Activated CD4-positive, alpha-beta memory T cell treated with anti-CD3 and anti-CD28 coated beads, Interleukin-2, amount 10 ng/mL, durations not matched to agents 7 days and 5 days (primary cell): ENCODE results near the gene PRLR. TPM values are rescaled to one million over a fixed set of nuclear protein-coding genes. Genes with fewer than 3 reads are reported as not detected.
"Not testable (repeated sequence)": the region's sequence is repeated elsewhere in the genome, so short reads cannot be mapped to it uniquely, and the experiment has no call there.

Experiments
- CTCF ChIA-PET: fragments of 350-600 bp; sonication (Branson Sonifier 250); formaldehyde crosslinking; loops from one replicate; lab custom pipeline; 2021; ENCODE audit warnings: antibody characterized with exemption, inconsistent platforms; lab: Charles Lee
- POLR2A ChIA-PET: fragments of 350-600 bp; sonication (Branson Sonifier 250); formaldehyde crosslinking; loops from one replicate; lab custom pipeline; 2021; ENCODE audit warnings: antibody characterized with exemption; lab: Charles Lee
- DNase-seq: peaks from one replicate; pipeline ENCODE4 v3.0.0-alpha.2; 2020
- H3K27ac Mint-ChIP-seq: one replicate; pipeline ENCODE4 v1.8.0; 2021; ENCODE audit warnings: mild to moderate bottlenecking, mixed read lengths
- H3K27me3 Mint-ChIP-seq: one replicate; pipeline ENCODE4 v1.8.0; 2021; ENCODE audit warnings: mixed read lengths
- H3K36me3 Mint-ChIP-seq: one replicate; pipeline ENCODE4 v1.8.0; 2021; ENCODE audit warnings: low read depth, mixed read lengths
- H3K4me1 Mint-ChIP-seq: one replicate; pipeline ENCODE4 v1.8.0; 2021; ENCODE audit warnings: mixed read lengths
- H3K4me3 Mint-ChIP-seq: one replicate; pipeline ENCODE4 v1.8.0; 2021; ENCODE audit warnings: mild to moderate bottlenecking, mixed read lengths
- H3K9me3 Mint-ChIP-seq: one replicate; pipeline ENCODE4 v1.8.0; 2021; ENCODE audit warnings: mixed read lengths
- total RNA-seq, 2 experiments: library from RNA; stranded (reverse); gene quantifications; one replicate each; pipeline ENCODE4 v1.2.3, GENCODE V29; 2021

The PRLR gene
- total RNA-seq, 2 experiments from 2014 or later, result not detected

DNA sequence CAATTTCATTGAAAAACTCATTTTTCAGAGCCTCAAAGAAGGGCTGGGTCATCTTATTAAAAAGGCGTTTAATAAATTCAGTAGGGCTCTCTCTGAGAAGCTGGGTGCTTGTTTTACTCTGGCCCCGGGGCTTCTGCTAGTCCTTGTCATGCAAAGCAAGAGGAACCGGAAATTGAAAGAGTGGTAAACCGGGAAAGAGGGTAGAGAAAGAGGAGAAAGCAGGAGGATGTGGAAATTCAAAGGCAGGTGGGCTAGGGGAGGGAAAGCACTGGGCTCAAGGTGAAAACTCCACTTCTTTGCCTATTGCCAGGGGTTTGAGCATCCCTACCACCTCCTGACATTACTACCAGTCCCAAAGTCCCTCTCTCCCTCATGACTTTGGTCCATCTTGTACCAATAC is 118.0 kb downstream of the PRLR start:
- no peak for DNase-seq
- CTCF ChIA-PET, result no interaction called here
- H3K4me3 Mint-ChIP-seq, result no peak overlapping the region

GRCh38 chr5:35104550-35104949 is 125.7 kb downstream of the PRLR start:
- POLR2A ChIA-PET, CTCF ChIA-PET, H3K9me3 Mint-ChIP-seq: not testable (repeated sequence)

More for the DNA sequence above, 118.0 kb downstream of the PRLR start:
- H3K36me3 Mint-ChIP-seq, result no peaks in the 10 kb centered on the region
- H3K27me3 Mint-ChIP-seq, result peaks cover 9% of the 10 kb centered on the region
- no peaks in the 10 kb centered on the region for H3K4me1 Mint-ChIP-seq
- no peak overlapping the region for H3K27ac Mint-ChIP-seq
- no peaks in the 10 kb centered on the region for H3K9me3 Mint-ChIP-seq
- POLR2A ChIA-PET, result no interaction called here

GRCh38 chr5:35103637-35104299 is 126.5 kb downstream of the PRLR start:
- Mint-ChIP-seq H3K27ac (no peak overlapping the region), H3K36me3 (no peaks in the 10 kb centered on the region), H3K27me3 (peaks cover 3% of the 10 kb centered on the region), H3K4me3 (no peak overlapping the region), H3K4me1 (no peaks in the 10 kb centered on the region), H3K9me3 (no peaks in the 10 kb centered on the region)
- CTCF ChIA-PET, result no interaction called here
- POLR2A ChIA-PET, result no interaction called here
- DNase-seq, result no peak

More at GRCh38 chr5:35104550-35104949, 125.7 kb downstream of the PRLR start:
- DNase-seq, H3K27ac Mint-ChIP-seq, H3K36me3 Mint-ChIP-seq, H3K4me3 Mint-ChIP-seq, H3K27me3 Mint-ChIP-seq, H3K4me1 Mint-ChIP-seq: not testable (repeated sequence)

GRCh38 chr5:35101720-35102119 is 128.6 kb downstream of the PRLR start:
- H3K9me3 Mint-ChIP-seq, POLR2A ChIA-PET, H3K27ac Mint-ChIP-seq, H3K4me1 Mint-ChIP-seq, H3K4me3 Mint-ChIP-seq, CTCF ChIA-PET, DNase-seq, H3K36me3 Mint-ChIP-seq, H3K27me3 Mint-ChIP-seq: not testable (repeated sequence)

- ChIA-PET CTCF (interaction anchor here (1.3 kb wide), 1 partner anchor 97 kb away, joined by 3 read pairs; no protein-coding TSS in a partner anchor), POLR2A (no interaction called here)
- no peaks in the 10 kb centered on the region for H3K36me3 Mint-ChIP-seq
- no peak for DNase-seq
- no peak overlapping the region for H3K4me3 Mint-ChIP-seq
- H3K9me3 Mint-ChIP-seq, result no peaks in the 10 kb centered on the region
- H3K27me3 Mint-ChIP-seq, result peaks cover 2% of the 10 kb centered on the region
- H3K4me1 Mint-ChIP-seq, result no peaks in the 10 kb centered on the region
- no peak overlapping the region for H3K27ac Mint-ChIP-seq
These were observed 129.3 kb downstream of the PRLR start for GRCh38 chr5:35101016-35101415.

- POLR2A ChIA-PET, result no interaction called here
- no peak overlapping the region for H3K4me3 Mint-ChIP-seq
- DNase-seq, result no peak
- no peak overlapping the region for H3K27ac Mint-ChIP-seq
- no peaks in the 10 kb centered on the region for H3K36me3 Mint-ChIP-seq
- no peaks in the 10 kb centered on the region for H3K4me1 Mint-ChIP-seq
- no peaks in the 10 kb centered on the region for H3K9me3 Mint-ChIP-seq
- H3K27me3 Mint-ChIP-seq, result peaks cover 2% of the 10 kb centered on the region
- CTCF ChIA-PET, result no interaction called here
These were observed 132.1 kb downstream of the PRLR start for GRCh38 chr5:35098214-35098613.

- Mint-ChIP-seq H3K4me3 (no peak overlapping the region), H3K4me1 (no peaks in the 10 kb centered on the region), H3K27ac (no peak overlapping the region), H3K9me3 (no peaks in the 10 kb centered on the region), H3K36me3 (no peaks in the 10 kb centered on the region), H3K27me3 (peaks cover 2% of the 10 kb centered on the region)
- no peak for DNase-seq
- CTCF ChIA-PET, result no interaction called here
- POLR2A ChIA-PET, result interaction anchor here (0.6 kb wide), 1 partner anchor 848 kb away, joined by 3 read pairs; no protein-coding TSS in a partner anchor
These were observed 133.4 kb downstream of the PRLR start for GRCh38 chr5:35096932-35097331.

- Mint-ChIP-seq H3K9me3 (no peaks in the 10 kb centered on the region), H3K4me3 (no peak overlapping the region), H3K27me3 (peaks cover 2% of the 10 kb centered on the region), H3K4me1 (no peaks in the 10 kb centered on the region), H3K36me3 (no peaks in the 10 kb centered on the region), H3K27ac (no peak overlapping the region)
- ChIA-PET POLR2A (interaction anchor here (0.6 kb wide), 1 partner anchor 849 kb away, joined by 3 read pairs; no protein-coding TSS in a partner anchor), CTCF (no interaction called here)
- DNase-seq, result no peak
These were observed 134.1 kb downstream of the PRLR start for GRCh38 chr5:35096216-35096615.

GRCh38 chr5:35095366-35095765 is 134.9 kb downstream of the PRLR start:
- Mint-ChIP-seq H3K36me3 (no peaks in the 10 kb centered on the region), H3K4me1 (no peaks in the 10 kb centered on the region), H3K27me3 (peaks cover 2% of the 10 kb centered on the region), H3K4me3 (no peak overlapping the region), H3K27ac (no peak overlapping the region), H3K9me3 (no peaks in the 10 kb centered on the region)
- CTCF ChIA-PET, result no interaction called here
- POLR2A ChIA-PET, result no interaction called here
- DNase-seq, result no peak

- no peak for DNase-seq
These were observed 135.3 kb downstream of the PRLR start for GRCh38 chr5:35094948-35095347.

DNA sequence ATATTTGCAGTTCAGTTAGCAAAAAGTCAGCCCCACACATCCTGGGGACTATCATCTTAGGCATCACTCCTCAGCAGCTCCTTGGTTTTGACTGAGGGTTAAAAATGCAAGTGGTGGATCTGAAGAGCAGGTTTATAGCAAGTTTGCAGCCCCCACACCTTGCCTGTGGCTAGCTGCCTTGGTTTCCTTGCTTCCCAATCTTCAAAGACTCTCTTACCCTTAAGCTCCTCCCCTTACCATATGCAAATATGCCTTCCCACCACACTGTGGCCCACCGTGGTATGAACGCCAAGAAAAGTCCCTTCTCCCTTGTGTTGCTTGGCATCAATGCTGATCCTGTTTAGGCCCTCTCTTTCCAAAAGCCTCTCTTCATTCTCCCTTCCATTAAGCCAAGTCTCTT is 137.6 kb downstream of the PRLR start:
- Mint-ChIP-seq H3K4me3 (no peak overlapping the region), H3K27ac (no peak overlapping the region), H3K9me3 (no peaks in the 10 kb centered on the region), H3K27me3 (peaks cover 3% of the 10 kb centered on the region), H3K36me3 (no peaks in the 10 kb centered on the region), H3K4me1 (no peaks in the 10 kb centered on the region)
- POLR2A ChIA-PET, result no interaction called here
- DNase-seq, result no peak
- CTCF ChIA-PET, result no interaction called here

More at GRCh38 chr5:35094948-35095347, 135.3 kb downstream of the PRLR start:
- CTCF ChIA-PET, result no interaction called here
- no peaks in the 10 kb centered on the region for H3K36me3 Mint-ChIP-seq
- H3K9me3 Mint-ChIP-seq, result no peaks in the 10 kb centered on the region
- POLR2A ChIA-PET, result no interaction called here
- H3K27me3 Mint-ChIP-seq, result peaks cover 2% of the 10 kb centered on the region
- no peaks in the 10 kb centered on the region for H3K4me1 Mint-ChIP-seq
- H3K4me3 Mint-ChIP-seq, result no peak overlapping the region
- no peak overlapping the region for H3K27ac Mint-ChIP-seq

DNA sequence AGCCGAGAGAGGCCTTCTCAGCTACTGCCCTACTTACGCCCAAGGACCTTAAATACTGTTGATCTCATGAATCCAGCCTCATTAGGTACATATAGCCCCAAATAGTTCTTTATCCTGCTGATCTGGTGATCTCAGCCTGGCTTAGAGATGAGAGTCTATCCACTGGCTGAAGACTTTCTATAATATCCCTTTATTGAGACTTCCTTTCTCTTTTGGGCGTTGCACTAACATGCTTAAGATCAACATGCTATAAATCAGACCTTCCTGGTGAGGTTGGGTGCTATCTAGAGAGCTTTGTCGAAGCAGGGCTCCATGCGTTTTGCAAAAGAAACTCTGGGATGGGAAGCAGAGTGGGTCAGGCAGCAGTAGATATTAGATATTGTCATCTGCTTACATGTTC is 138.6 kb downstream of the PRLR start:
- Mint-ChIP-seq H3K27ac (no peak overlapping the region), H3K4me3 (no peak overlapping the region), H3K27me3 (peaks cover 9% of the 10 kb centered on the region), H3K36me3 (no peaks in the 10 kb centered on the region), H3K9me3 (no peaks in the 10 kb centered on the region), H3K4me1 (no peaks in the 10 kb centered on the region)
- ChIA-PET CTCF (no interaction called here), POLR2A (no interaction called here)
- no peak for DNase-seq

GRCh38 chr5:35089334-35090314 is 140.7 kb downstream of the PRLR start:
- Mint-ChIP-seq H3K36me3 (no peaks in the 10 kb centered on the region), H3K9me3 (no peaks in the 10 kb centered on the region), H3K27ac (no peak overlapping the region), H3K4me3 (no peak overlapping the region), H3K4me1 (no peaks in the 10 kb centered on the region), H3K27me3 (peaks cover 13% of the 10 kb centered on the region)
- DNase-seq, result peak; percentile 45
- ChIA-PET POLR2A (no interaction called here), CTCF (interaction anchor here (2.2 kb wide), 1 partner anchor 837 kb away, joined by 7 read pairs; no protein-coding TSS in a partner anchor)
